NCI-H187 (cell line): ENCODE measurements around the gene SLC38A10.

Source experiments
- DNase-seq, 2 experiments: peaks; one replicate each; lab custom pipeline; 2025; lab: John Stamatoyannopoulos, UW

SLC38A10 gene

GRCh38 chr17:81207610-81208581 lies 87.2 kb downstream of the SLC38A10 start:
- no peak for DNase-seq

DNA sequence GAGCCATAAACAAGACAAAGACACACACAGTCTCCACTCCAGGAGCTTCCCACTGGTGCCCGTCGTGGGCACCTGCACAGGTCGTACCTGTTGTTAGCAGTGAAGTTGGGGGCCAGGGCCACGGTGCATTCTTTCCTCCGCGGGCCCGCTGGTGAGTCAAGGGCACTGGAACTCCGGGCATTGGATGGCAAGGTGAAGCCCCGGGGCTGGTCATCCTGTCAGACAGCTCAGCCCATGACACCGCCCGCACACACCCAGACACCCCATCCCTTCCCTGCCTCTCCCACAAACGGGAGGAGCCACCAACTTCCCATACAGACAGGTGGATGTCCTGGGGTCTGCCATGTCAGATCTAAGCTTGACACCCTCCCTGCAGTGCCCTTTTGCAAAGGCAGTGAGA lies 88.5 kb downstream of the SLC38A10 start:
- DNase-seq, result no peak

DNA sequence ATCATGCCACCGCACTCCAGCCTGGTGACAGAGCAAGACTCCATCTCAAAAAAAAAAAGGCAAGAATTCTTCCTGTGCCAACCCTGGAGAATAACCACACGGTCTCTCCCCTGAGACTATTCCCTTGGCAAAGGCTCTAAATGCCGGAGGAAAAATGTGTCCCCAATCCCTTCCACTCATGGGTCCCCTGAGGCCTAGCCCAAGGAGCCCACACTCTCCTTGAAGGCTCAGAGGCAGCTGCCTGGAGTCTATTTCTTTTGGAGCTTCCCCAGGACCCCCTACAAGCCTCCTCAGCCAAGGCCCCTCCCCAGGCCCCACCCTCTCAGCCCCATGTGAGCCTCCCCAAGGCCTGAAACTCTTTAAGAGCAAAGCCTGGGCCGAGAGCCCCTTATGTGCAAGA lies 88.9 kb downstream of the SLC38A10 start:
- no peak for DNase-seq

GRCh38 chr17:81204578-81204977 lies 90.5 kb downstream of the SLC38A10 start:
- DNase-seq, result no peak

- no peak for DNase-seq
These were observed 92.0 kb downstream of the SLC38A10 start for GRCh38 chr17:81203136-81203535.

GRCh38 chr17:81202318-81202717 lies 92.8 kb downstream of the SLC38A10 start:
- DNase-seq, result no peak

- DNase-seq, result no peak
These were observed 94.2 kb downstream of the SLC38A10 start for GRCh38 chr17:81200695-81201580.

DNA sequence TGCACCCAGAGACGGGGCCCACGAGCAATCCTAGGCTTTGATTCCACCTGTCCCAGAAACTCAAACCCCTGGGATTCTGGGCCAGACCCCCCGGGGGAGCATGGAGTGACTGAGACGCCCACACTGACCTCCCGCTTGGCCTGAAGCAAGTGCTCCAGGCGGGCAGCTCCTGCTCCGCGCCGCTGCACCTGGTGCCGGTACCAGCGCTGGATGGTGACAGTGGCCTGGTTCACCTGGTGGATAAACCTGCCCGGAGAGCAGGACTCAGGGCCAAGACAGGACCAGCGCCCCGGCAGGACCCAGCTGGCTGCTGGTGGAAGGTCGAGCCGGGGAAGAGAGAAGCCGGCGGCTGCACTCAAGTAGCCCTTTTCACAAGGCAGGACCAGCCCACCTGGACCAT lies 94.9 kb downstream of the SLC38A10 start:
- no peak for DNase-seq

DNA sequence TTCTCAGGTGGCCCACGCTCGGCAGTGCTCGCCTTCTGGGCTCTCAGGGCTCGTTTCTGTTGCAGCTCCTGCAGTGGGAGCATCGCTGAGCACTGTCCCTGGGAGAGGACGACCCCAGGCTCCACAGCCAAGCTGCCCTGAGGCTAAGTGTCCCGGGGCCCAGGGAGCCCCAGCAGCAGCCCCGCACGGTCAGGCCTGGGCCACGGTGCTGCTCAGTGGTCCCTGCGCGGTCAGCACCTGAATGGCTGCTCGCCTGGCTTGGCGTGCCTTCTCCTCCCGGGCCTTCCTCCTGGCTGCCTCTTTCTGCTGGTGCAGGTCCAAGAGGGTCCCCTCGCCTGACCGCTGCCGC lies 95.7 kb downstream of the SLC38A10 start:
- DNase-seq, result no peak

- no peak for DNase-seq
These were observed 96.2 kb downstream of the SLC38A10 start for GRCh38 chr17:81198826-81199481.

- DNase-seq, result no peak
These were observed 97.1 kb downstream of the SLC38A10 start for GRCh38 chr17:81197831-81198490.

- DNase-seq, result no peak
These were observed 97.7 kb downstream of the SLC38A10 start for GRCh38 chr17:81197409-81197795.

DNA sequence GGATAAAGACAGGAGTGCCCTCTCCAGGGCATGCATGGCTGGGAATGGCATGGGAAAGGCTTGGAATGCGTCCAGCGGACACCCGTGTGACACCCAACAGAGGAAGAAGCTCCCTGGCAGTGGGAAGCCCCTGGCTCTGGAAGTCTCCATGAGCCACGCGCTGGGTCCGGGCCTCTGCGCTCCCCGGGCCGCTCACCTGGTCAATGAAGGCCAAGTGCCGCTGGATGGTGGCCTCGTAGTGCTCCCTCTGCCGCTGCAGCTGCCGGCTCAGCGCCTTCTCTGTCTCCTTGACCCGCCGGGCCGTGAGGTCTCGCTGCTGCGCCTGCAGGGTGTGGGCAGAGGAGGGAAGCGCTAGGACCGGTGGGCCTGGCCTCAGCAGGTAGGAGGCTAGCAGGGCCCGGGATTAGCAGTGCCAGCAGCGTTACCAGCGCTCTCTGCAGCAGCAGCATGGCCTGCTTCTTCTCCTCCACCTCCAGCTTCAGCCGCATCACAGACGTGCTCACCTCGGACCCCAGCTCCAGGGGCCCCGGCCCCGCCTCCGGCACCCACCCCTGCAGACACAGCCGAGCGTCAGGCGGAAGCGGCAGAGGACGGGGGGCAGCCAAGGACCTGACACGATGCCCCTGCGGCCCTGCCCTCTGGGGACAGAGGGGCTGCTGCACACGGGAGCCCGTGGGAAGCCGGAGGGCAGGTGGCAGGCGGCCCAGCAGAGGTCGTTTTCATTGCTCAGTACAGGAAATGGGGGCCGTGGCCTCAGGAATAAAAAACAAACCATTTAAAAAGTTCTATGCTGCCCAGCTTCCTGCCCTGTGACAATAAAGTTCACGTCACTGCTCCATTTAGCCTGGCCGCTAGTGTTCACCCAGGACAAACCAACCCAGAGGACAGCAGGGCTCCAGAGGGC lies 98.3 kb downstream of the SLC38A10 start:
- no peak for DNase-seq

DNA sequence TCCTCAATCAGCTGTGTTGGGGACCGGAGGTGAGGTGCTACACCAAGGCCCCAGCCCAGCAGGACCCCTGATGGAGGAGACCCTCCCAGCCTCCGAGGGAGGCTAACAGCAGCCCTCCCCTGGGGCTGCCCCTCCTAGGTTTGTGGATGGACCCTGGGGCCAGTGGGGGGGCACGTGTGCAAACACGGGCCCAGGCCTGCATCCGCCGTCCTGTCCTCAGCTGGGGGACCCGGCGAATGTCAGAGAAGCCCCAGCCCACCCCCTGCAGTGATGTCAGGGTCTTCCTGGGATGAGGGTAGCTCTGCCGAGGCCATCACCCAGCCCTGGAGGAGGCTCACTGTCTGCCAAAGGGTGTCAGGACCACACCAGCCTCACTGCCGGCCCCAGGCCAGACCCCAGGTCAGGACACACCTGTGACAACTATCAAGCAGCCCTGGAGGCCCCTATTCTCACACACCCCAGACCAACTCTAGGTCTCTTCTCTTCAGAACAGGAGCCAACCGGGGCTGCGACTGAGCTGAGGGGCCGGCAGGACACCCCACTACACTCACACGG lies 99.1 kb downstream of the SLC38A10 start:
- DNase-seq, result no peak
